ENCODE data around the gene GPR42. TPM values are rescaled to one million over a fixed set of nuclear protein-coding genes. Genes with fewer than 3 reads are reported as not detected.

Gene GPR42
- polyA plus RNA-seq, 1 experiment: not detected

DNA sequence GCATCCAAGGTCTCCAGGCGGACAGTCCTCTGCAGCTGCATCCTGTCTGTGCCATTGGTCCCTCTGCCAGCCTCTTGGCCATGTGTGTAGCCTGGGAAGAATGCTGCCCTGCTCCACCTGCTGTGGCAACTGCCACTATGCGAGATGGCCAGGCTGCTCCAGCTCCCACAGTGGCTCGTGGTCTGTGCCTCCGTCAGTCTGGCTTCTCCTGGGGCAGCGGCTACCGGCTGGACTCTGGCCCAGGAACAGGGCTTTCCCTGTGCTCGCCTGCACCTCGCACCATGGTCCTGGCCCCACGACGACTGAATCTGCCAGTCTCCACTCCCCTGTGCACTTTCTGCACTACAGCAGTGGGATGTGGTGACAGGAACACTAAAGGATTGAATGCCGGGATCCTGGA is 50.5 kb downstream of the GPR42 start:
- TF ChIP-seq CTCF (IDR thresholded peaks at IDR 0.05; ENCODE audit: low read depth, low read length): no peak
- no peak for DNase-seq (ENCODE audit: low read depth, low spot score)
- CTCF ChIA-PET: no interaction called here
- POLR2A ChIA-PET: no interaction called here
- H3K4me3 ChIP-seq (ENCODE audit: low read depth, low read length): no peak overlapping the region
- H3K27me3 ChIP-seq (ENCODE audit: control insufficient read depth, insufficient read depth, low read length): peaks cover 2% of the 10 kb centered on the region
- H3K27ac ChIP-seq (ENCODE audit: low read depth, low read length): no peak overlapping the region
- no peaks in the 10 kb centered on the region for H3K9me3 ChIP-seq (ENCODE audit: control insufficient read depth, insufficient read depth, low read length)

Small RNA genes within 50 kb of the gene (small RNA-seq; reads per million reads assigned to genes)
- gene RN7SL491P (ENCODE audit: insufficient read length, low read depth): not detected

Other genes with a start within 250 kb of the GPR42 start
- gene LGI4, start 236.0 kb upstream of the GPR42 start, polyA plus RNA-seq (2011; rRNA removed): 0.07 TPM in 1 of 2 replicates, not detected in the other
- gene FXYD1, start 232.2 kb upstream of the GPR42 start, polyA plus RNA-seq (2011; rRNA removed): 1.3 and 1.4 TPM in 2 replicates
- gene FXYD7, start 227.8 kb upstream of the GPR42 start, polyA plus RNA-seq (2011; rRNA removed): not detected in 2 replicates
- 80.3 and 100 TPM in 2 replicates for gene FXYD5, start 216.3 kb upstream of the GPR42 start, polyA plus RNA-seq (2011; rRNA removed)
- not detected in 2 replicates for gene FAM187B, start 142.3 kb upstream of the GPR42 start, polyA plus RNA-seq (2011; rRNA removed)
- gene LSR, start 122.1 kb upstream of the GPR42 start, polyA plus RNA-seq (2011; rRNA removed): 0.32 and 0.33 TPM in 2 replicates
- gene USF2, start 102.1 kb upstream of the GPR42 start, polyA plus RNA-seq (2011; rRNA removed): 55.6 and 58.6 TPM in 2 replicates
- gene HAMP, start 88.5 kb upstream of the GPR42 start, polyA plus RNA-seq (2011; rRNA removed): not detected in 2 replicates
- not detected in 2 replicates for gene MAG, start 78.9 kb upstream of the GPR42 start, polyA plus RNA-seq (2011; rRNA removed)
- gene CD22, start 41.9 kb upstream of the GPR42 start, polyA plus RNA-seq (2011; rRNA removed): not detected in 2 replicates
- gene FFAR1, start 23.2 kb upstream of the GPR42 start, polyA plus RNA-seq (2011; rRNA removed): not detected in 2 replicates
- gene FFAR3, start 12.6 kb upstream of the GPR42 start, polyA plus RNA-seq (2011; rRNA removed): not detected in 2 replicates
- not detected in 2 replicates for gene FFAR2, start 77.2 kb downstream of the GPR42 start, polyA plus RNA-seq (2011; rRNA removed)
- gene KRTDAP, start 119.4 kb downstream of the GPR42 start, polyA plus RNA-seq (2011; rRNA removed): not detected in 2 replicates
- gene DMKN, start 142.6 kb downstream of the GPR42 start, polyA plus RNA-seq (2011; rRNA removed): 1.3 and 1.6 TPM in 2 replicates
- gene SBSN, start 157.2 kb downstream of the GPR42 start, polyA plus RNA-seq (2011; rRNA removed): 1.8 and 2.1 TPM in 2 replicates
- gene GAPDHS, start 162.4 kb downstream of the GPR42 start, polyA plus RNA-seq (2011; rRNA removed): not detected in 2 replicates
- gene TMEM147, start 174.6 kb downstream of the GPR42 start, polyA plus RNA-seq (2011; rRNA removed): 88.7 and 116 TPM in 2 replicates
- gene ATP4A, start 192.6 kb downstream of the GPR42 start, polyA plus RNA-seq (2011; rRNA removed): not detected in 2 replicates
- gene PMIS2, start 215.1 kb downstream of the GPR42 start, polyA plus RNA-seq (2011; rRNA removed): not detected in 2 replicates
- 1.9 and 2.3 TPM in 2 replicates for gene HAUS5, start 241.7 kb downstream of the GPR42 start, polyA plus RNA-seq (2011; rRNA removed)

Measured in AG04450 (cell line).